Measurements from ENCODE around the gene ADM. TPM values are rescaled to one million over a fixed set of nuclear protein-coding genes. Genes with fewer than 3 reads are reported as not detected.

The ADM gene
- total RNA-seq, 2 donors from 2014 or later, result 36.5 to 52.2 TPM

DNA sequence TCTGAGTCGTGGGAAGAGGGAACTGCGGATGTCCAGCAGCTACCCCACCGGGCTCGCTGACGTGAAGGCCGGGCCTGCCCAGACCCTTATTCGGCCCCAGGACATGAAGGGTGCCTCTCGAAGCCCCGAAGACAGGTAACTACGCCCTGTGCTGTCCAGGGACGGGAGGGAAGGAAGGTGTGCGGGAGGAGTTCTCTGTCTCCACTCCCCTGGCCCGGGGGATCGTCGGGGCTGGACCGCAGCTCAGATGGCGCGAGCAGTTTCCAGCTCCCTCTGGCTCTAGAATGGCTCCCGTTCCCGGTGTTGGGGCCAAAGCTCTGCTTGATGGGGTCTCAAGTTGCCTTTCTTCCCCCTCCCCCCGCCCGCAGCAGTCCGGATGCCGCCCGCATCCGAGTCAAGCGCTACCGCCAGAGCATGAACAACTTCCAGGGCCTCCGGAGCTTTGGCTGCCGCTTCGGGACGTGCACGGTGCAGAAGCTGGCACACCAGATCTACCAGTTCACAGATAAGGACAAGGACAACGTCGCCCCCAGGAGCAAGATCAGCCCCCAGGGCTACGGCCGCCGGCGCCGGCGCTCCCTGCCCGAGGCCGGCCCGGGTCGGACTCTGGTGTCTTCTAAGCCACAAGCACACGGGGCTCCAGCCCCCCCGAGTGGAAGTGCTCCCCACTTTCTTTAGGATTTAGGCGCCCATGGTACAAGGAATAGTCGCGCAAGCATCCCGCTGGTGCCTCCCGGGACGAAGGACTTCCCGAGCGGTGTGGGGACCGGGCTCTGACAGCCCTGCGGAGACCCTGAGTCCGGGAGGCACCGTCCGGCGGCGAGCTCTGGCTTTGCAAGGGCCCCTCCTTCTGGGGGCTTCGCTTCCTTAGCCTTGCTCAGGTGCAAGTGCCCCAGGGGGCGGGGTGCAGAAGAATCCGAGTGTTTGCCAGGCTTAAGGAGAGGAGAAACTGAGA lies 1.4 kb downstream of the ADM start:
- DNase-seq (ENCODE audit: low spot score), result peak; percentile 83

DNA sequence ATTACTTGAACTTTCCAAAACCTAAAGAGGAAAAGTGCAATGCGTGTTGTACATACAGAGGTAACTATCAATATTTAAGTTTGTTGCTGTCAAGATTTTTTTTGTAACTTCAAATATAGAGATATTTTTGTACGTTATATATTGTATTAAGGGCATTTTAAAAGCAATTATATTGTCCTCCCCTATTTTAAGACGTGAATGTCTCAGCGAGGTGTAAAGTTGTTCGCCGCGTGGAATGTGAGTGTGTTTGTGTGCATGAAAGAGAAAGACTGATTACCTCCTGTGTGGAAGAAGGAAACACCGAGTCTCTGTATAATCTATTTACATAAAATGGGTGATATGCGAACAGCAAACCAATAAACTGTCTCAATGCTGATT lies 2.1 kb downstream of the ADM start:
- intact Hi-C loops (cut with DNase I), result loop anchor here (5.0 to 10.0 kb wide), 5 partner anchors 100 to 550 kb away; no protein-coding TSS in a partner anchor
- DNase-seq (ENCODE audit: low spot score), result no peak

More for the DNA sequence above, 1.4 kb downstream of the ADM start:
- intact Hi-C loops (cut with DNase I), result loop anchor here (5.0 to 10.0 kb wide), 5 partner anchors 99 to 549 kb away; no protein-coding TSS in a partner anchor

DNA sequence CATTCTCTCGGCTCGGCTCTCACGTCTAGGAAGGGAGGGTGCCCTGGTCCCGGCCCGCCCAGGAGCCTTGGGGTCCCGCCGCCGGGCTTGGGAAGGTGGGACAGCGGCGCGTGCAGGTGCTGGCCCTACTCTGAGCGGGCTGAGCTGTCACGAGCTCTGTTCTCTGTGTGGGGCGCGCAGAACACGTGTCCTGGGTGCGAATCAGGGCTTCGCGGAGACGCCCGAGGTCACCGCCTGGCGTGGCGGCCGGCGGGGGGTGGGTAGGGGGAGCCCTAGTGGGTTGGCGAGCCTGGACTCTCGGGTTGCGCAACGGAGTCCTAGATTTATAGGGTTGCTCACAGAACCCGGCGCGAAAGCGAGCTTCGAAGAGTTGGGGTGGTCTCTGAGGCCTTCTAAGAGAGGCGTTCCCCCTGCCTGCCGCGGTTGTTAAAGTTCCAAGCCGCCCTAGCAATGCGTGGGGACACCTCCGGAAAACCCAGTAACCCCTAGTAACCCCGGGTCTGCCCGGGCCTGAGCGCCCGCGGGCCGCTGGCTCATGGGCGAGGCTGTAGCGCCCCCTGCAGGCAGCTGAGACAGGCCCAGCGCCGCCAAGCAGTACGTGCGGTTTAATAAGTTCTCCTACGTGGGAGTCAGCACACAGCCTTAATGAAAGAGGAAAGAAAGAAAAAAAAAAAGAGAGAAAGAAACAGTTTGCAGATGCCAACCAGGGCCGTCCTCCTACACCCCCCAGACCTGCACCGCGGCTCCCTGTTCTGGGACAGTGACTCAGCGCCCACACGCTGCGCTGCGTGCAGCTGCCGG lies 2.7 kb downstream of the ADM start:
- peak; percentile 96 for DNase-seq (ENCODE audit: low spot score)
- intact Hi-C loops (cut with DNase I), result loop anchor here (2.0 to 10.0 kb wide), 6 partner anchors 15 to 550 kb away; no protein-coding TSS in a partner anchor

DNA sequence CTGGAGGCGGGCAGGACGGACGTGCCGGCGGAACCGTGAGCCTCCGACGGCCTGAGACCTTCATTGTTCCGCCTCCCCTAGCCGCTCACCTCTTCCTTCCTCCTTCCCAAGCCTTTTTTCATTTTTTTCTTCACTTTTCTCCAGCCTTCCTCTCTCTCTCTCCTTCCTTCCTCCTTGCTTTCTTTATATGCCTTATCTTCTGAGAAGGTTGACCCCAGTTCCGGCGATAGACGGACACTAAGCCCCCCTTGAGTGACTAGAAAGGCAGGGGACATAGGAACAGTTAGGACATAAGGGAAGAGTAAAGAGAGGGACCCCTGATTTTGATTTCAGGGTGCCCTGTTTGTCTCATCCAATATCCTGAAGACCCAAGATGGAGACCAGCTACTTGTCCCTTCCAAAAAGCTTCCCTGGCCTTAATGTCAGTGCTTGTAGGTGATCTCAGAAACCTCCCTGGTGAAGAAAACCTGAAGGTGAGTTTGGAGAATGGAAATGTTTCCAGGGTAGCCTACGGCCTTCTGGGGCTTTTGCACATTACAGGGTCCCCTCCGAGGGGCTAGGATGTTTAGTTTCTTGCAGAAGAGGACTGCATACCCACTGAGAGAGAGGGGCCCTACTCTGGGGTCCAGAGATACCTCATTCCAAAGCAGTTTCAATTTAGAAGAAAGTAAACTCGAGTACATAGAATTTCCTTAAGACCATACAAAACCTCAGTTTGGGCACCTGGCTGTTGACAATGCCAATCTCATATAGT lies 3.5 kb downstream of the ADM start:
- no peak for DNase-seq (ENCODE audit: low spot score)
- intact Hi-C loops (cut with DNase I), result loop anchor here (2.0 to 10.0 kb wide), 6 partner anchors 14 to 551 kb away; no protein-coding TSS in a partner anchor

DNA sequence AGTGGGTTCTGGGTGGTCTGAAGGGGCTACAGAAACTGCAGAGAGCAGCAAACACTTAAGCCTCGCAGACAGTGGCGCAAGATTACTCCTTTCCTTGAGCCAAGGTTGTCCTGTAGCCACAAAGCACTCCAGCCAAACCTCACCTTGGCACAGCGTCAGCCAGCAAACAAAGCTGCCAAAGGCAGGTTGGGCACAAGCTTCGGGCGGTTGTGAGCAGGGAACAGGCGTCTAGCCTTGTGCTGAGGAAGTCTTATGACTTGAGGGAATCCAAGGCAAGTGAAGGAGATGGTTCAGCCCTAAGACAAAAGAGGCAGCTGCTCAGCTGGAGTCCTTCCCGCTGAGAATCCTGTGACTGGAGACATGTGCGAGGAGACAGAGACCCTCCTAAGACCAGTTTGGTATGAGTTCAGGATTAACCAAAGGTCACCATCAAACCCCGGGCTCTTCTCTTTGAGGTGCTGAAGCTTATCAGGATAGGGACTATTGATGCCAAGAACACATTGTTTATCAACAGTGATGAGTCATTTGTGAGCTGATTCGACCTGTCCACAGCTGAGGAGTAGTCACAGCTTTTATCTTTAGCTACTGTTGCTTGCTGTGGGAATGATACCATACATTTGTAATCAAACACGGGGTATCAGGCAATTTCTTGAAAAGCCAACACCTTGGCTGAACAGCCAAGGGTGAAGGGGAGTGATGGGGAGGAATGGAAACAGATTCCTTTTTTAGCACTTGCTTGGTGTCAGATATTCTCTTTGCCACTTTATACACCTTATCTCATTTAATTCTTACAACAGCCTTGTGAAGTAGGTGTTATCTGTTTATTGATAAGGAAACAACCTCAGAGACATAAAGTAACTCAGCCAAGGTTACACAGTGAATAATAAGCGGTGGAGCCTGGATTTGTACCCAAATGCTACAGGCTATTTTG lies 4.6 kb downstream of the ADM start:
- peak; percentile 84 for DNase-seq (ENCODE audit: low spot score)
- intact Hi-C loops (cut with DNase I), result loop anchor here (2.0 to 10.0 kb wide), 6 partner anchors 13 to 552 kb away; no protein-coding TSS in a partner anchor

DNA sequence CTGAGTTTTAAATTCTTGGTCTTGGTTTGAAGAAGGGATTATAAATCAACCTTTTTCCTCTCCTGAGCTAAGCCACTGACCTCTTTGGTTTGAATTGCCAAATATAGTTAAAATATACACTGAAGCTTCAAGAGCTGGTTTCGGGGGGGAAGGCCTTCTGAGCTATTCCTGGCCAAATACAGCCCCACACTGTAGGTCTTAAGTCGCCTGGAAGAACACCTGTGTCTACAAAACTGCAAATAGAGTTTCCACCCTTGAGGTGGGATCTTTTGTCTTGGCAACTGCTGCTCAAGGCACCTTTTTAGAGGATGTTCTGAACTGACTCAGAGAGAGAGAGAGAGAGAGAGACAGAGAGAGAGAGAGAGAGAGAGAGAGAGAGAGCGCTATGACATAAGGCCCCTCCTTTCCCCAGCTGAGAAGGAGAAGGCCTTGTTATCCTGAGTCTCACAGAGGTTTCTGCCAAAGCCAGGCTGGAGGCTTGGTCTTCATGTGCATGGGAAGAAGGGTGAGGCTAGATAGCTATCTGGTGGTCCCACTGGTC lies 5.5 kb downstream of the ADM start:
- no peak for DNase-seq (ENCODE audit: low spot score)
- intact Hi-C loops (cut with DNase I), result no loop called here

DNA sequence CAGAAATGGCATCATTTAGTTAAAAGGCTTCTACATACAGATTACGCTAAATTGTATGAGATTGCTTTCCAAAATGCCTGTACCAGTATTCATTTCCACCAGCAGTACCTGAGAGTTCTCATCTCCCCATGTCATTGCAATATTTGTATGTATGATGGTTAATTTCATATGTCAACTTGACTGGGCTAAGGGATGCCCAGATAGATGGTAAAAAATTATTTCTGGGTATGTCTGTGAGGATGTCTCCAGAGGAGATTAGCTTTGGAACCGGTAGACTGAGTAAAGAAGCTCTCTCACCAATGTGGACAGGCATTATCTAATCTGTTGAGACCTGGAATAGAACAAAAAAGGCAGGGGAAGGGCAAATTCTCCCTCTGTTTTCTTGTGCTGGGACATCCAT lies 6.9 kb downstream of the ADM start:
- intact Hi-C loops (cut with DNase I), result no loop called here
- DNase-seq (ENCODE audit: low spot score), result no peak

DNA sequence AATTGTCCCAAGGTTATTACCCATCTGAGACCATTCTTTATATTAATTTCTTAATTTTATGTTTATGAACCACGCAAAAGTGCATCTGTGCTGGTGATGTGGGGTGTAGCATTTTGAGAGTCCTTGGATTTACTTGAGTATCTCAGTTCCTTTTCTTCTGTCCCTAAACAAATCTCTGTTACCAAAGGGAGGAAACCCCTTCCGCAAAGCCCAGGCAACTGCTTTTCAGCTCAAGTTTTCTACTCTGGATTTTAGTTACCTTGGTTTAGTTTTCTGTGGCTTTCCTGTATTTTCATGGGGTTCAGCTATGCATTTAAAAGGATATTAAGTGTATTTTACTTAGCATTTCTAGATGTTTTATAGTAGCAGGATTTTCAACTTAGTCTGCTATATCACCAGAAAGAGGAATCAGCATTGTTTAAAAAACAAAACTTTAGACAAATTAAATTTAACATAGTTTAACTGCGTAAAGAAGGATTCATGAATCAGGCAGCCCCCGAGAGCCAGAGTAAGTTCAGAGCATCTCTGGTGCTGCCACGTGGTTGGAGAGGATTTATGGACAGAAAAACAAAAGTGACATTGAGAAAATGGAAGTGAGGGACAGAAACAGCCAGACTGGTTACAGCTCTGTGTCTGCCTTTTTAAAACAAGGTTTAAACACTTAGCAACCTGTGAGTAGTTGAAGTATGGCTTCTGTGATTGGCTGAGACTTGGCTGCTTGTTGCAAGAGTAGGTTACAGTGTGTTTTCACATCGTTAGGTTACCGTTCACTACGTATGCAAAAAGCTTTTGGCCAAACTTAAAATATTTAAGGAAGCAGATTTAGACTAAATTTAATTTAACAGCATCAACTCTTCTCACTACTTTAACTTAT lies 9.6 kb downstream of the ADM start:
- DNase-seq (ENCODE audit: low spot score), result no peak
- intact Hi-C loops (cut with DNase I), result no loop called here

DNA sequence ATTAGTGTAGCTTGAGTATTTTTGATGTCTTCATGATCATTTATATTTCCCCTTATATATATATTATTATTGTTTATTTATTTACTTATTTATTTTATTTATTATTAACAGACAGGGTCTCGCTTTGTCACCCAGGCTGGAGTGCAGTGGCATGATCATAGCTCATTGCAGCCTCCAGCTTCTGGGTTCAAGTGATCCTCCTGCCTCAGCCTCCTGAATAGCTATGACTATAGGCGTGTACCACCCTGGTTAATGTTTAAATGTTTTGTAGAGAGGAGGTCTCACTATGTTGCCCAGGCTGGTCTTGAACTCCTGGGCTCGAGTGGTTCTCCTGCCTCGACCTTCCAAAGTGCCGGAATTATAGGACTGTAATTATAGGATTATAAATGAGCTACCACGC lies 10.2 kb downstream of the ADM start:
- intact Hi-C loops (cut with DNase I), result no loop called here
- DNase-seq (ENCODE audit: low spot score), result no peak

DNA sequence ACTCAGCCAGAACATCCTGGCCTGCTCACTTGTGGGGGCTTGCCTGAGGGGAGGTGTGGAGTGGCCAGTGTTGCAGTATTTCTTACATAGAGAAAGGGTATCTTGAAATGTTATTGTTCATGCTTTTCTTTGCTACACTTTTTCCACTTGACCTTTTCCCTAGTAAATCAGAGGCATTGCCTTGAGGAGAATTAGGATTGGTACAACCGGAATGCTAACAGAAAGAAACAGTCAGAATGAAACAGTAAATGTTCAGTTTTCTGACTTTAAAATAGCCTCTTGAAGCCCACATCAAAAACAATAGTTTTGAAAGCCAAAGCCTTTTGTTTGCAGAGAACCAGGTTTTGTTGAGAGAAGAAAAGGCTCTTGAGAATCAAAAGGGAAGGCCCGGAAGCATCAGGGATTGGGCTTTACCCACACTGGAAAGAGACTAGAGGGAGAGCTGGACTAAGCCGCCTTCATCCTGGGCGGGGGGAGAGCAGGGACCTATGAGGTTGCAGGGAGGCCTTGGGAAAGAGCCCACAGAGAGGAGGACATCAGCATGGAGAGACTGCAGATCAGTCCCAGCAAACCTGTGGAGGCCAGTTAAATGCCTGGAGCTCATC lies 12.4 kb downstream of the ADM start:
- no peak for DNase-seq (ENCODE audit: low spot score)
- intact Hi-C loops (cut with DNase I), result no loop called here

DNA sequence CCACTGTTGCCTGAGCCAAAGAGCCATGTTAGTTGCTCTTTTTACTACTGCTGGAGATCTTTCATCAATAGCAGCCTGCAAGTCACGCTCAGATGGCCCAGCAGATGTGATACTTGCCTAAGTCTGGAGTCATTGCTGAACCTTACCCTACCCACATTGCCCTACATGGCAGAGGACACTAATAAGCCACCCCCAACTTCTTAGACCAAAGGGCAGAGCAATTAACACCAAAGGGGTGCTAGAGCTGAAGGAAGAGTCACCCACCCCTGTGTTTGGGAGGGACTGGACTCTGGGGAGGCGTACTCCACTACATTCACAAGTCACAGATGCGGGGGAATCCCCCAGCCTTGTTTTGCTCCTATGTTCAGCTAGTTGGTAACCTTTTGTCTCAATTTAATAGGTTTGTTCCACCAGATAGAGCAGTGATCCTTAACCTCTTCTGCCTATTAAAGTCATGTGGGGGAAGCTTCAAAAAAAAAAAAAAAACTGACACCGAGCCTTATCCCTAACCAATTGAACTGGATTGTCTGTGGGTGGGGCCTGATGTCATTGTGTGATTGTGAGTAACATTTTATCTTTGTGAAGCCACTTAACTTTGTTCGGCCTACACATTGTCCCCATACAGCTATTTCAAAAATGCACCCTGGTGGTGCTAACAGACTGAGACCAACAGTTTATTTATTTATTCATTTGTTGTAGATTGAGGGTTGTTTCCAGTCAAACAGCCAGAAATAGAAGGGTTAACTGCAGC lies 13.1 kb downstream of the ADM start:
- intact Hi-C loops (cut with DNase I), result no loop called here
- DNase-seq (ENCODE audit: low spot score), result no peak

DNA sequence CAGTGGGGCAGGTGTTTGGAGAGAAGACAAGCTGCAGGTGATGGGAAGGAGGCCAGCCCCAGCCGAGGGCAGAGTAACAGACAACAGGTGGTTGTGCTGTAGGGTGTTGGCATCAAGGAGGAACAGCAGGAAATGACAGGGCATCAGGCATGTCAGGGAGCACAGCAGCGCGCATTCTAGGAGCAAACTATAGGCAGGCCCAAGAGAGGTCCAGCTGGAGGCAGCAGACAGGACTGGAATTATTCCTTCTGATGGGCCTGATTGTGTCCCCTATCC lies 13.6 kb downstream of the ADM start:
- intact Hi-C loops (cut with DNase I), result no loop called here
- no peak for DNase-seq (ENCODE audit: low spot score)

DNA sequence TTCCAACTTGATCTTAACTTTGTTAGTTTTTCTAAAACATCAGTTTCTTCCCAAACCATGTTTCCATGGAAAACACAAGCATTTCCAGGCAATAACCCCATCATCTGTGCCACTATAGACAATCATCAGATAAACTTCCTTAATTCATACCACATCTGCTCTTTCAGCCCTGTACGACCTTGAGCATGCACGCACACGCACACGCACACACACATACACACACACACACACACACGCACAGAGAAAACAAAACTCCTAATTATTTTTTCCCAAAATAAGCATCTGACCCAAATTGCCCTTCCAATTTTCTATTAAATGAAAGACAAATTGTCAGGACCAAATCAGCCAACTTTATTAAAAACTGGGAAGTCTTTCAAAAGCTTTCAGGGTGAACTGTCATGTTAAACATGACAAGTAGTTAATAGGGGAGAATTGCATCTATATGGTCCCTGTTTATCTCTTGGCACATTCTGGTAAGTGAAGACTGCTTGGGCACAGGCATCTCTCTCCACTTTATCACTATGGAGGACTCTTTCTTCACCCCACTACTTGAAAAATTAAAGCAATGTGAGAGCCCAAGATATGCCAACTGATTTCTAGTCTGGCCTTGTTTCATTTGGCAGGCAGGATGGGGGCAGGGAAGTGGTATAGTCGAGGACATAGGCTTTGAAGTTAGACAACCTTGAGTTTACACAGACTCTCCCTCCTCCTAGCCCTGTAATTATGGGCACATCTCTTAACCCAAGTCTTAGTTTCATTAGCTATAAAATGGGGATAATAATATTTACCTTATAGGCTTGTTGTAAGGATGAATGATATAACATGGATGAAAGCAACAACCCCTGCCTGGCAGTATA lies 15.1 kb downstream of the ADM start:
- intact Hi-C loops (cut with DNase I), result loop anchor here (5.0 kb wide), 2 partner anchors 328 to 563 kb away; no protein-coding TSS in a partner anchor
- no peak for DNase-seq (ENCODE audit: low spot score)

DNA sequence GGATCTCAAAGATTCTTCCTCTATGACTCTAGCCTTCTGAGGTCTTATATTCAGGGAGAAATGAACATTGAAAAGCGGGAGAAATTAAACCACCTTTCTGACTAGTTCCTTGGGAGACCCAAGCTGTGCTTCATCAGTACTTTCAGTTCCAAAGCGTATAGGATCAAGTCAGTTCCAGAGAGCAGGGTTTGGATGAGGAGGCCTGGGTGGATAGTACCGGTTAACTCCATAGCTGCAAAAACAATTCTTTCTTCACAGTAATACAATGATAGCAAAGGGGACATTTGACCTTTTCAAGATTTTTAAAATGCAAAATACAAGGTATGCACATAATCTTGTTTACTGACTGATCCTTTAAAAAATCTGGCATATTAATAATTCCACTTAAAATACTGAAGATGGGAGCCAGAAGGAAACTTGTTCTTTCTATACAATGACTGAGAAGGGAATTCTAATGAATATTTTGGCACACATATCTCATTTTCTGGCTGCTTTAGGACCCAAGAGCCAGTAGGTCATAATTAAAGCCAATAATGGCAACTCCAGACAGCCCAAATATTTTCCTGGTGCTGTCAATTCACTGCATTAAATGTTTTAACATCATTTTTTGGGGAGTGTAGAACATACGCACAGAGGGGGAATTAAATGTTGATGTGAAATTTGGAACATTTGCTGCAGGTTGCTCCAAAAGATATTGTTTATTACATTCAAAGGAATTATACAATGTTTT lies 16.0 kb downstream of the ADM start:
- DNase-seq (ENCODE audit: low spot score), result no peak
- intact Hi-C loops (cut with DNase I), result loop anchor here (5.0 kb wide), 2 partner anchors 329 to 564 kb away; no protein-coding TSS in a partner anchor

All from posterior vena cava (tissue), 2 donors.